SK-N-SH (cell line): ENCODE data around the gene GGA2. TPM values are rescaled to one million over a fixed set of nuclear protein-coding genes. Genes with fewer than 3 reads are reported as not detected.

Source experiments
- CTCF ChIA-PET: fragments of 300-600, 350-600 bp; formaldehyde crosslinking; extraction: SDS; loops from one replicate; lab custom pipeline; 2021; lab: Yijun Ruan, JAX
- POLR2A ChIA-PET: fragments of 350-600 bp; sonication (Branson Sonifier 250); formaldehyde crosslinking; extraction: SDS; loops from one replicate; lab custom pipeline; 2020; ENCODE audit warnings: antibody characterized with exemption, inconsistent platforms; lab: Yijun Ruan, JAX
- DNase-seq: peaks from one replicate; pipeline ENCODE4 v3.0.0; 2012
- H2AFZ ChIP-seq: fragments of 200-600 bp; sonication (generic); 2 replicates; pipeline ENCODE4 v1.8.1; 2016; ENCODE audit warnings: antibody characterized with exemption, mild to moderate bottlenecking, low read depth
- H3F3A ChIP-seq: fragments of 200-600 bp; sonication (generic); replicated peaks from 2 replicates; pipeline ENCODE3; 2016; ENCODE audit warnings: antibody characterized with exemption, mild to moderate bottlenecking; ENCODE audit not compliant: insufficient read depth
- H3K27ac ChIP-seq, 2 experiments: fragments of 200-500 bp in 1 of 2; fragments of 200-600 bp in 1 of 2; sonication (Bioruptor generic) in 1 of 2; sonication (generic), shearing (Covaris generic) in 1 of 2; 2 replicates each; pipeline versions ENCODE4 v1.5.1 to v1.6.1; 2014 to 2016; ENCODE audit warnings: low read depth in 2 of 2, inconsistent platforms in 1 of 2, low read length in 1 of 2, mild to moderate bottlenecking in 1 of 2, mixed read lengths in 1 of 2
- H3K27me3 ChIP-seq: fragments of 200-600 bp; sonication (generic), shearing (Covaris generic); 2 replicates; pipeline ENCODE4 v1.6.1; 2016; ENCODE audit warnings: mixed run types; ENCODE audit not compliant: insufficient read depth
- H3K36me3 ChIP-seq, 2 experiments: fragments of 200-500 bp in 1 of 2; fragments of 200-600 bp in 1 of 2; sonication (Bioruptor generic) in 1 of 2; sonication (generic) in 1 of 2; replicated peaks in 1 of 2; 2 replicates each; pipeline versions ENCODE3 to v1.5.1; 2014 to 2016; ENCODE audit warnings: low read length in 1 of 2, mild to moderate bottlenecking in 1 of 2; ENCODE audit not compliant: insufficient read depth in 2 of 2, control insufficient read depth in 1 of 2
- H3K4me1 ChIP-seq, 2 experiments: fragments of 200-500 bp in 1 of 2; fragments of 200-600 bp in 1 of 2; sonication (Bioruptor generic) in 1 of 2; sonication (generic), shearing (Covaris generic) in 1 of 2; 2 replicates each; pipeline versions ENCODE4 v1.5.1 to v1.6.1; 2014 to 2016; ENCODE audit warnings: low read depth in 1 of 2, low read length in 1 of 2, mixed run types in 1 of 2; ENCODE audit not compliant: insufficient read depth in 2 of 2, control insufficient read depth in 1 of 2
- H3K4me2 ChIP-seq: fragments of 200-600 bp; sonication (generic), shearing (Covaris generic); 2 replicates; pipeline ENCODE4 v1.6.1; 2017; ENCODE audit warnings: mixed run types
- H3K4me3 ChIP-seq, 2 experiments: fragments of 200-500 bp in 1 of 2; fragments of 200-600 bp in 1 of 2; sonication (Bioruptor generic) in 1 of 2; sonication (generic), shearing (Covaris generic) in 1 of 2; 2 replicates each; pipeline versions ENCODE4 v1.5.1 to v1.8.1; 2014 to 2016; ENCODE audit warnings: low read depth in 2 of 2, inconsistent platforms in 1 of 2, low read length in 1 of 2, mild to moderate bottlenecking in 1 of 2, mixed read lengths in 1 of 2, moderate library complexity in 1 of 2
- H3K79me2 ChIP-seq: fragments of 200-600 bp; sonication (generic); 2 replicates; pipeline ENCODE4 v1.8.1; 2017; ENCODE audit warnings: mild to moderate bottlenecking; ENCODE audit not compliant: insufficient read depth
- H3K9ac ChIP-seq: fragments of 200-600 bp; sonication (generic); 2 replicates; pipeline ENCODE4 v1.6.1; 2017; ENCODE audit warnings: mixed run types
- H3K9me2 ChIP-seq: fragments of 200-600 bp; sonication (generic); 2 replicates; pipeline ENCODE4 v1.6.1; 2017; ENCODE audit warnings: mixed run types
- H3K9me3 ChIP-seq: fragments of 200-600 bp; sonication (generic); 2 replicates; pipeline ENCODE4 v1.6.1; 2017; ENCODE audit warnings: mixed run types, mild to moderate bottlenecking, moderate library complexity
- H4K20me1 ChIP-seq: fragments of 200-600 bp; sonication (generic); 2 replicates; pipeline ENCODE4 v1.6.1; 2017; ENCODE audit warnings: mild to moderate bottlenecking, mixed run types; ENCODE audit not compliant: insufficient read depth
- FOSL2 ChIP-seq: IDR thresholded peaks from 2 replicates; pipeline ENCODE4 v1.4.0; 2012; ENCODE audit warnings: low read depth, mild to moderate bottlenecking, moderate library complexity, borderline replicate concordance
- MXI1 ChIP-seq: IDR thresholded peaks from 2 replicates; pipeline ENCODE4 v1.6.1; 2012; ENCODE audit warnings: mild to moderate bottlenecking, low read depth, low read length, improper control_type of control experiment
- NFIC ChIP-seq: IDR thresholded peaks from 2 replicates; pipeline ENCODE4 v1.4.0; 2012; ENCODE audit warnings: borderline replicate concordance
- RXRA ChIP-seq: IDR thresholded peaks from 2 replicates; pipeline ENCODE4 v1.4.0; 2012; ENCODE audit warnings: low read depth, mild to moderate bottlenecking, borderline replicate concordance
- TCF12 ChIP-seq: IDR thresholded peaks from 2 replicates; pipeline ENCODE4 v1.4.0; 2012
- TEAD4 ChIP-seq: IDR thresholded peaks from 2 replicates; pipeline ENCODE4 v1.4.0; 2012; ENCODE audit warnings: mild to moderate bottlenecking, borderline replicate concordance; ENCODE audit not compliant: insufficient read depth
- WGBS: methylation state at CpG from one replicate; pipeline ENCODE4 v1.1.6; 2017; ENCODE audit warnings: low lambda C conversion rate; 5-methylcytosine and 5-hydroxymethylcytosine counted together
- polyA plus RNA-seq, 3 experiments: library from polyadenylated mRNA; depleted of rRNA; stranded (reverse); fragments of >200 nt; gene quantifications; 2 replicates each; pipeline ENCODE4 v1.2.3, GENCODE V29; 2012
- TF ChIP-seq, protein P1 (sequence below): IDR thresholded peaks from 2 replicates; pipeline ENCODE4 v1.4.0; 2012; ENCODE audit warnings: low read depth
- TF ChIP-seq, protein P2 (sequence below): IDR thresholded peaks from 2 replicates; pipeline ENCODE4 v1.4.0; 2012; ENCODE audit warnings: low read depth, borderline replicate concordance
- TF ChIP-seq, protein P3 (sequence below): fragments of 150-350 bp; IDR thresholded peaks from 2 replicates; pipeline ENCODE4 v1.6.1; 2016; ENCODE audit warnings: mild to moderate bottlenecking, low read depth, low read length

Gene GGA2
- polyA plus RNA-seq, 1 of the 3 experiments (the other 2 are of a cell fraction), result 23.4 TPM

DNA sequence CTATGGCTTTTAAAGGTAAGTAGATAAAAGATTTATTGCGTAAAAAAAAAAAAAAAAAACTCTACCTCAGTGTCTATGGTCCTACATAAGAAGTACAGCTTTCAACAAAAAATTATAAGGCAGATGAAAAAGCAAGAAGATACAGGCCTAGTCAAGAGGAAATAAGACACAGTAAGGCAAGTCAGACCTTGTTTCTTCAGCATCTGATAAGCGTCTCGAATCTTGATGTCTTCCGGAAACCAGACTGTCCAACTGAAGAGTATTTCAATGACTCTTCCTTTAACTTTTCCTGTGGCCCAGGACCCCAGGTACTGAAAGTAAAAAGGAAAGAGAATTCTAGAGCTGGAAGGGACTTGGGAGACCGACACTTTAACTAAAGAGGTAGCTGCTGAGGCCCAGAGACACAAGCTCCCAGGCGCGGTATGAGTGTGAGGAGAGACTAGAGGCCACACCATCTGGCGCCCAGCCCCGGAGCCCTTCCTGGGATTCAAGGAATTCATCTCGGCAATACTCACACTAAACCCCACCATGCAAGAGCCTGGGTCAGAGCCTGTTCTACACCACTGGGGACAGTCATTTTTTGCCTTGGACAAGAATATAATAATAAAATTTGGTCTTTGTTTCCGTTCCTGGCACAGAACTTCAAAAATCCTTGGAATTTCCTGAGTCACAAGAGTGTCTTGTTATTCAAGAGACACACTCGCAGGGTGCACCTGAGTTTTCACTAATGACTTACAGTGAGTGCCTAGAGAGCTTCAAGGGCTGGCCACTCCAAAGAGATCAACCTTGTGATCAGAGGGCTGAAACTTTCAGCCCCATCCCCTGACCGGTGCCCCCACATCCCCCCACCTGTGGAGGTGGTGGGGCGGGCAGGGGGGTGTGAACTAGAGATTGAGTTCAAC is 18.6 kb downstream of the GGA2 start:
- H3K27ac ChIP-seq, result no peak overlapping the region

DNA sequence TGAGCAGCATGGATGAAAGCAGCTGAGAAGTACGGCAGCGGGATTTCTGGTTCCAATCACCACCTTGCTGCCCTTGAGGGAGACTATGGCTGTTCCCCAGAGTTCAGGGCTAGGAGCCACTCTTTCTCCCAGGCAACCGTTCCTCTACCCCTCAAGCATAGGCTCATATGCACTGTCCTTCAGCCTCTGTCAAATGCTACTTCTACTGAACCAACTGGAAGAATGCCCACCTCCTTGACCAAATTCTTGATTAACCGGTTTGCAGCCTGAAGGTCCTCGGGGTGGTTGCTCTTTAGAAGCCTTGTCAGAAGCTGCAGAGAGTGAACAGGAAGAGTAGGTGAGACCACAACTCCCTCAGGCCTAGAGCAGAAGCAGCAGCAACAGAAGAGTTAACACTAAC is 23.8 kb downstream of the GGA2 start:
- H3K9me2 ChIP-seq, result no peaks in the 10 kb centered on the region
- no peaks in the 10 kb centered on the region for H3K4me1 ChIP-seq
- WGBS, result 90% methylated on average over 5 of the region's 5 CpGs
- POLR2A ChIA-PET, result no interaction called here
- no peaks in the 10 kb centered on the region for H3K27me3 ChIP-seq
- no peak overlapping the region for H3K4me2 ChIP-seq
- H3K4me3 ChIP-seq, result no peak overlapping the region
- no peak for DNase-seq
- H3F3A ChIP-seq, result peaks cover under 1% of the 10 kb centered on the region
- TF ChIP-seq MXI1 (no peak), TCF12 (no peak), TEAD4 (no peak), RXRA (no peak)
- TF ChIP-seq, protein P1, sequence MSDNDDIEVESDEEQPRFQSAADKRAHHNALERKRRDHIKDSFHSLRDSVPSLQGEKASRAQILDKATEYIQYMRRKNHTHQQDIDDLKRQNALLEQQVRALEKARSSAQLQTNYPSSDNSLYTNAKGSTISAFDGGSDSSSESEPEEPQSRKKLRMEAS, result no peak
- TF ChIP-seq, protein P2, sequence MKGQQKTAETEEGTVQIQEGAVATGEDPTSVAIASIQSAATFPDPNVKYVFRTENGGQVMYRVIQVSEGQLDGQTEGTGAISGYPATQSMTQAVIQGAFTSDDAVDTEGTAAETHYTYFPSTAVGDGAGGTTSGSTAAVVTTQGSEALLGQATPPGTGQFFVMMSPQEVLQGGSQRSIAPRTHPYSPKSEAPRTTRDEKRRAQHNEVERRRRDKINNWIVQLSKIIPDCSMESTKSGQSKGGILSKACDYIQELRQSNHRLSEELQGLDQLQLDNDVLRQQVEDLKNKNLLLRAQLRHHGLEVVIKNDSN, result no peak
- no peak overlapping the region for H3K9ac ChIP-seq
- H3K79me2 ChIP-seq, result no peaks in the 10 kb centered on the region
- no peaks in the 10 kb centered on the region for H4K20me1 ChIP-seq
- H3K9me3 ChIP-seq, result no peaks in the 10 kb centered on the region
- CTCF ChIA-PET, result no interaction called here
- no peak overlapping the region for H2AFZ ChIP-seq
- H3K27ac ChIP-seq, result no peak overlapping the region
- peaks cover 34 to 56% of the 10 kb centered on the region in 2 experiments for H3K36me3 ChIP-seq

More for the DNA sequence above, 18.6 kb downstream of the GGA2 start:
- Histone ChIP-seq H3K4me3 (no peak overlapping the region), H3K36me3 (peaks cover 36 to 48% of the 10 kb centered on the region in 2 experiments), H3K79me2 (peaks cover 6% of the 10 kb centered on the region; the same call in 1 of the 2 replicates), H2AFZ (no peak overlapping the region), H4K20me1 (peaks cover 10% of the 10 kb centered on the region; the same call in 1 of the 2 replicates), H3K4me1 (peaks cover 0 to 7% of the 10 kb centered on the region in 2 experiments; a peak in 1 of 4 replicates), H3K9me3 (no peaks in the 10 kb centered on the region), H3K4me2 (no peak overlapping the region), H3K9me2 (no peaks in the 10 kb centered on the region), H3K9ac (no peak overlapping the region), H3F3A (peaks cover 3% of the 10 kb centered on the region), H3K27me3 (no peaks in the 10 kb centered on the region)
- peak; percentile 45; the same call in 1 of the 2 replicates for TF ChIP-seq TEAD4
- TF ChIP-seq FOSL2, result peak; percentile 19; the same call in 1 of the 2 replicates
- TF ChIP-seq NFIC, result peak; percentile 24; the same call in 1 of the 2 replicates
- TF ChIP-seq, protein P3, sequence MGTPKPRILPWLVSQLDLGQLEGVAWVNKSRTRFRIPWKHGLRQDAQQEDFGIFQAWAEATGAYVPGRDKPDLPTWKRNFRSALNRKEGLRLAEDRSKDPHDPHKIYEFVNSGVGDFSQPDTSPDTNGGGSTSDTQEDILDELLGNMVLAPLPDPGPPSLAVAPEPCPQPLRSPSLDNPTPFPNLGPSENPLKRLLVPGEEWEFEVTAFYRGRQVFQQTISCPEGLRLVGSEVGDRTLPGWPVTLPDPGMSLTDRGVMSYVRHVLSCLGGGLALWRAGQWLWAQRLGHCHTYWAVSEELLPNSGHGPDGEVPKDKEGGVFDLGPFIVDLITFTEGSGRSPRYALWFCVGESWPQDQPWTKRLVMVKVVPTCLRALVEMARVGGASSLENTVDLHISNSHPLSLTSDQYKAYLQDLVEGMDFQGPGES, result no peak
- CTCF ChIA-PET, result no interaction called here
- WGBS, result 80% methylated on average over 14 of the region's 14 CpGs
- POLR2A ChIA-PET, result no interaction called here
- no peak for DNase-seq
